ENCODE measurements around the gene CACNA1F. TPM values are rescaled to one million over a fixed set of nuclear protein-coding genes. Genes with fewer than 3 reads are reported as not detected.

The CACNA1F gene
- total and polyA plus RNA-seq, 10 of the 15 experiments (the other 5 are each of a cell fraction or from before 2014, with no cell fraction given): 0.01 to 0.32 (median 0.05) TPM; not detected in 5

- peak overlapping the region; percentile 68 for H3K4me2 ChIP-seq (ENCODE audit: control insufficient read depth, insufficient read depth)
- H3K9ac ChIP-seq (ENCODE audit: control insufficient read depth, insufficient read depth, low read length): peak overlapping the region; percentile 79
- TSS peak; percentile 95 for BruUV-seq (replicated peaks)
- H3K4me1 ChIP-seq (ENCODE audit: control insufficient read depth, insufficient read depth, low read length): peaks cover 4% of the 10 kb centered on the region; the same call in 1 of the 2 replicates
- intact Hi-C loops (cut with micrococcal nuclease; ENCODE audit: unreplicated experiment): loop anchor here (2.0 kb wide), 1 partner anchor 78 kb away; no protein-coding TSS in a partner anchor
- peak overlapping the region; percentile 26; the same call in 1 of the 2 replicates for H3K4me3 ChIP-seq
- H2AFZ ChIP-seq (ENCODE audit: control insufficient read depth, low read depth, low read length): peak overlapping the region; percentile 66
- no peaks in the 10 kb centered on the region; the same call in 2 of the 3 replicates for H3K9me3 ChIP-seq (replicated peaks; ENCODE audit: control insufficient read depth, insufficient read depth, low read length)
- RAD21 ChIA-PET (ENCODE audit: unreplicated experiment): interaction anchor here (0.8 to 2.4 kb wide), 9 partner anchors 32 to 105 kb away, joined by 3 to 19 read pairs (median 4); partner anchors contain the start of gene CCDC22
- CTCF ChIA-PET: interaction anchor here (0.8 to 2.4 kb wide), 6 partner anchors 39 to 126 kb away, joined by 3 to 18 read pairs (median 4); no protein-coding TSS in a partner anchor
- peaks cover 15% of the 10 kb centered on the region for H3K79me2 ChIP-seq (ENCODE audit: control insufficient read depth, insufficient read depth, low read length)
- in situ Hi-C loops (cut with MboI): loop anchor here (5.0 kb wide), 1 partner anchor 76 kb away; no protein-coding TSS in a partner anchor
- TF ChIP-seq PML (IDR thresholded peaks at IDR 0.05; ENCODE audit: low read length): 0 out of 2 replicates have a peak, but pooled peaks have one; percentile 42
- peak; percentile 20 for TF ChIP-seq MYC (IDR thresholded peaks at IDR 0.05; ENCODE audit: insufficient read depth, insufficient read length, insufficient replicate concordance, low read length, severe bottlenecking)
- no peak for TF ChIP-seq FOXM1 (IDR thresholded peaks at IDR 0.05; ENCODE audit: low read depth, low read length)
- TF ChIP-seq YY1 (IDR thresholded peaks at IDR 0.05; ENCODE audit: low read depth, low read length): peak; percentile 83
- TF ChIP-seq LARP7 (IDR thresholded peaks at IDR 0.05): peak; percentile 40; the same call in 1 of the 2 replicates
- POLR2A ChIA-PET: interaction anchor here (0.8 to 1.4 kb wide), 7 partner anchors 34 to 189 kb away, joined by 3 to 17 read pairs (median 3); partner anchors contain the start of genes CCDC22 and WDR45
- no peak for FAIRE-seq
- H3K27me3 ChIP-seq (replicated peaks in 1 of 2; ENCODE audit: control insufficient read depth in 2 of 2, insufficient read depth in 2 of 2, low read length in 1 of 2): no peaks in the 10 kb centered on the region
- no peak for ATAC-seq
- DNase-seq (ENCODE audit: low read depth, low spot score): no peak
- H4K20me1 ChIP-seq (ENCODE audit: control insufficient read depth, insufficient read depth): no peaks in the 10 kb centered on the region
- WGBS (ENCODE audit: insufficient coverage, insufficient replicate concordance, low lambda C conversion rate, missing lambda C conversion rate): 30% methylated on average over 4 of the region's 4 CpGs
- SMC1A ChIA-PET (ENCODE audit: uncharacterized antibody, unreplicated experiment): interaction anchor here (0.5 to 2.8 kb wide), 5 partner anchors 45 to 1248 kb away, joined by 3 to 14 read pairs (median 4); no protein-coding TSS in a partner anchor
- H3K36me3 ChIP-seq (ENCODE audit: control insufficient read depth in 2 of 2, insufficient read depth in 2 of 2, low read length in 1 of 2): no peaks in the 10 kb centered on the region
- H3K27ac ChIP-seq (ENCODE audit: control insufficient read depth, insufficient read depth): peak overlapping the region; percentile 80
These were observed 35.5 kb upstream of the CACNA1F start for GRCh38 chrX:49268702-49269009.

Data from GM12878 (cell line).